ENCODE measurements around the gene CLPTM1L.

CLPTM1L gene

DNA sequence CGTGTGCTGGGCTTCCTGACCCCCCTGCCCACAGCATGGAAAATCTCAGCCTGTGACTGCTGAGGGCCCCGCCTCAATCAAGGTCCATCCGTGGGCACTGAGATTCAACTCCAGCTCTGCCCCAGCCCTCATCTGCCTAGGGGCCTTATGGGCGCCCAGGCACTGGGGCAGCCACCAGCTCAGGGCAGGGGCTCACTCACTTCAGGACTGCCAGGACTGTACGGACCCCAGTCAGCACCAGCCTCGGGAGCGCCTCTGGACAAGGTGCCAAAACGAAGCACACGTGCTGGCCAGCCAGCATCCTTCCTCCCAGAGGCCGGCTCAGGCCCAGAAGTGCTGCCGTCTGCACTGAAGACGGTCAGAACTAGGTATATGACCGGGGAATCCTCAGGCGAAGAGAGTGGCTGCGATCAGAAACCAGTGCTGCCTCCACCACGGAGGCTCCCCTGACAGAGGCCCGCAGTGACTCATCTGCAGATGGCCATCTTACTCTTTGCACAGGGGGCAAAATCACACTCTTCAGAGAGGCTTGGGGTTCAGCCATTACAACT, 19.6 kb downstream of the CLPTM1L start:
- DNase-seq, result no peak

DNA sequence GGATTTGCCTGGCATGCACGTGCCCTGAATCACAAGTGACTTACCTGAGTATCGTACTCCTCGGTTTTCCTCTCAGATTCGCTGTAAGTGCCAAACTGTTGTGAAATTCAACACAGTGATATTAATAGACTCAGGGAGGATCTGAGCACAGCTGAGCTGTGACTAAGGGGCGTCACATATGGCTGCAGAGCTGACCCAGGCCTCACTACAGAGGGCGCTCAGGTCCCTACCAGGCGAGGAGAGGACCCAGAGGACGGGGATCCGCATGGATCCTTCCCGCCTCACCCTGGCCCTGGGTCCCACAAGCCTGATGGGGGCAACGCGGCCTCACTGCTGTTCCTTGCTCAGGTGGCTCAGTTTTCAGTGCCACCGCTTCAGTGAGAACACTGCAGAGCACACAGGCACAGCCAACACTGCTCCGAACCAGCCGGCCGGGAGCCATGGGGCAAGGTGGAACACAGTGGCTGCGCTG, 20.1 kb downstream of the CLPTM1L start:
- DNase-seq, result no peak

DNA sequence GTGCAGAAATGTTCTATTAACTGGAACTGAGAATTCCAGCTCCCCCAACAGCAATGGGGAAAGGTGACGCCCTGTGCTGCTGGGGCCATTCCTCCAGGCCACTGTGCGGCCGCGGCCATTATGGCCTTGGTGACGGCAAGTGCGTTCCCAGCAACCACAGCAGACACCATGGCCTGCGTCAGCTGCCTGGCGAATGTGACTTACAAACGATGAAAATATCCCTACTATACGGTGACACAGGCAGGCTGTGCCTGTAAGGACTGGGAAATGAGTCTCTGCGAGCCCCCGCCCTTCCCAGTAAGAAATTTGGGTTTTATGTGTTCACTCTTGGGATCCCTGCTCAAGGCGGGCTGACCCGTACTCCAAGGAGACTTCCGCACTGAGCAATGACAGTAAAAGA, 20.6 kb downstream of the CLPTM1L start:
- no peak for DNase-seq

DNA sequence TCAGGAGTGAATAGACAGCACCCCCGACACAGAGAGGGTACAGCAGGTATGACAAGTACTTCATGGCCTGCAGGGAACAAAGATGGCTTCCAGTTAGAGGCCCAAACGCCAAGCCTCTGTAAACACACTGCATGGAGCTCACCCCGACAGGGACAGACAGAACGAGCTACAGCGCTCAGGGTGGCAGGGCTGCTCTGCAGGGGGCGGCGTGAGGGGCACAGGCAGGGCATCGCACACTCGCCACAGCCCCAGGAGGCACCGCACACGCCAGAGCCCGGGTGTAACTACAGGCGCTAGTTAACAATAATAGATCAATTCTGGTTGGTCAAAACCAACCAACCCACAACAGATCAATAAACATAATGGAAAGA, 21.1 kb downstream of the CLPTM1L start:
- DNase-seq, result no peak

DNA sequence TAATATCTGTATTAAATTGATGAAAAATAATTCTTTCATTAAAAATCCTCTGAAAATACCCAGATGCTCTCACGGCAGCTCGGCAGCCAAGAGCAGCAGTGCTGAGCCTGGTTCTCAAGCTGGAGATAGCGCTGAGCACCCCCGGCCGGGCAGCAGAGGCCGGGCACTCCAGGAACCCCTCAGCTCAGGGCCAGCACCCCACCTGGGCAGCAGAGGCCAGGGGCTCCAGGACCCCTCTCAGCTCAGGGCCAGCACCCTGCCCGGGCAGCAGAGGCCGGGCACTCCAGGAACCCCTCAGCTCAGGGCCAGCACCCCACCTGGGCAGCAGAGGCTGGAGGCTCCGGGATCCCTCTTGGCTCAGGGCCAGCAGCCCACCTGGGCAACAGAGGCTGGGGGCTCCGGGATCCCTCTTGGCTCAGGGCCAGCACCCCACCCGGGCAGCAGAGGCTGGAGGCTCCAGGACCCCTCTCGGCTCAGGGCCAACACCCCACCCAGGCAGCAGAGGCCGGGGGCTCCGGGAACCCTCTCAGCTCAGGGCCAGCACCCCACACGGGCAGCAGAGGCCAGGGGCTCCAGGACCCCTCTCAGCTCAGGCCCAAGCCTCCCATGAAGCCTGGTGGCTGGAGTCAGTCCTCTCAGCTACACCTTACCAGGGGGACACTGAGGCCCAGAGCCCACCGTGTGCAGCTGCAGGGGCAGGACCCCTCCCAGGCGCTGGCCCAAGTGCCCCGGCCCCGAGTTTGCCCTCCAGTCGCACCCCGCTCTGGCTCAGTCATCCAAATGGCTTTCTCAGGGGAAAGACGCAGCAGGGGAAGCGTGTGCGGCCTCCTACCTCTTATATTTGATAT, 21.7 kb downstream of the CLPTM1L start:
- no peak for DNase-seq

DNA sequence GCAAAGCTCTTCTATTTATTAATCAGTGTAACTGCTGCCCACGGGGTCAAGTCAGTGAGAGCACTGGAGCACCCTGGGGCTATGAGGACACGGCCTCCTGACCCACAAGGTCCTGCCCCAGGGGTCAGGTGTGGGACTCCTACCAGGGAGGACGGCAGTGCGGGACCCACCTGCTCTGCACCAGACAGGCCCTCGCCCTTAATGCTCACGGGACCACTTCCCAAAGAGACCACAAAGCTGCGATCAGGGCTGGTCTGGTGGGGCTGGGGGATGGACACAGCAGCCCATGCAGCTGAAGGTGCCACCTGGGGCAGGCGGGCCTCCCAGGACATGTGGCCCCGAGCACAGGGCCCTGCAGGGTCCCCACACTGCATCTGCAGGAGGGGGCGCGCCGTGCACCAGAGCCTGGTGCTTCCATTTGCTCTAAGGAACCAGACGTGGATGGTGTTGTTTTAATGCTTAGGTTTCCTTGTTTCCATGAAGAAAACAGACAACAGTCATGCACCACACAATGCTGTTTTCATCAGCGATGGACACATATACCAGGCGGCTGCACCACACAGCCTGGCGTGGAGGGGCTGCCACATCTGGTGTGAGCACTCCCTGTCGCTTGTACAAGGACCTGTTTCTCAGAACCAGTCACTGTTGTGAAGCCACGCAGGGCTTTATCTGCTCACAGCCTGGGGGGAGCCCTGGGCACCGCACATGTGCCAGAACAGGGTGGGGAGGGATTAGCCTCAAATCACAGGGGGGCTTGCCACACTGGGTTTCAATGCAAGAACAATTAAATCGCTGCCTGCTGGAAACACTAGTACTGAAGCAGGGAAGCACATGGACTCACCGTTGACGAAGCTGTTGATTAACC, 22.6 kb downstream of the CLPTM1L start:
- DNase-seq, result no peak

DNA sequence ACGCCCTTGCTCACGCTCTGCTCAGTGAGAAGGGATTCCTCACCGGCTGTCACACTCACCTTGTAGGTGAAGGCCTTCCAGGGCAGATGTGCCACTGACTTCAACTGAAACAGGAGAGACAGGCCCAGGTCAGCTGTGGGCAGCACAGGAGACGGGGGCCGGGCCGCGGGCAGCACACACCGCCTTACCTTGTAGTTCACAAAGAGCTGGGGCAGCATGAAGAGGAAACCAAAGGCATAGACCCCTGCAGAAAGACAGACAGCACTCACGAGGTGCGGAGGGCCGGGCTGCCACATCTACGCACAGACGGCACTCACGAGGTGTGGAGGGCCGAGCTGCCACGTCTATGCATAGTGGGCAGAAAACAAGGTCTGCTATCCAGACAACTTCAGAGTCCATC, 23.3 kb downstream of the CLPTM1L start:
- DNase-seq, result no peak

DNA sequence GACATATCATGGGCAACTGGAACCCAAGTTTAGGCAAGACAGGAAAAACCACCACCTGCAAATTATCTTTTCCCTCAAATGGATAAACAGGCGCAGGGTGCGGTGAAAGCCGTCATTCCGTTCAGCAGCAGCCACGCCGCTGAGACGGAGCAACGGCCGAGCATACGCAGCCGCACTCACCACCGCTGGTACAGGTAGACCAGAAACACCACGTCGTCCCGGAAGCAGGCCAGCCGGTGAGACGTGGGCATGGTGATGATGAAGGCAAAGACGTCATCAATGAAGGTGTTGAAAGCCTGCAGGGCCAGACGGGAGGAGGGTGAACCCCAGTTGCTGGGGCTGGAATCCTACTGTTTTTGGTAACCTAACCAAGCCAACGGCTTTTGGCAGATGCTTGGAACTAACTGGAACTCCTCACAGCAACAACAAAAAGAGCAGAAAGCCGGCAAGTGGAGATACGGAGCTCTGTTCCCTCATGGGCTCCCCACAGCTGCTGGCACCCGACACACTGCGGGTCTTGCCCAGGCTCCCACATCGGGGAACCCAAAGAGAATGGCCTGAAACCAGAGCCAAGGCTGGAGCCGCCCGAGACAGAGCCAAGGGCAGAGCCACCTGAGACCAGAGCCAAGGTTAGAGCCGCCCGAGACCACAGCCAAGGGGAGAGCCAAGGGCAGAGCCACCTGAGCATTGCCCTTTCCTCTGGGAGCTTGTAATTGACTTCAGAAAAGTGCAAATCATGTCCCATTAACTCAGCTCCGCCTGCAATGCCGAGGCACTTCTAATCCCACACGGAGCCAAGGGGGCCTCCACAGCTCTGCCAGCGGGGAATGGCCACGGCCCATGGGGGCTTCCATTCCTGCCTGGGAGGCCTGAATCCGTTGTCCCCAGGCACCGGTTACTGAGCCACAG, 24.2 kb downstream of the CLPTM1L start:
- DNase-seq, result no peak

DNA sequence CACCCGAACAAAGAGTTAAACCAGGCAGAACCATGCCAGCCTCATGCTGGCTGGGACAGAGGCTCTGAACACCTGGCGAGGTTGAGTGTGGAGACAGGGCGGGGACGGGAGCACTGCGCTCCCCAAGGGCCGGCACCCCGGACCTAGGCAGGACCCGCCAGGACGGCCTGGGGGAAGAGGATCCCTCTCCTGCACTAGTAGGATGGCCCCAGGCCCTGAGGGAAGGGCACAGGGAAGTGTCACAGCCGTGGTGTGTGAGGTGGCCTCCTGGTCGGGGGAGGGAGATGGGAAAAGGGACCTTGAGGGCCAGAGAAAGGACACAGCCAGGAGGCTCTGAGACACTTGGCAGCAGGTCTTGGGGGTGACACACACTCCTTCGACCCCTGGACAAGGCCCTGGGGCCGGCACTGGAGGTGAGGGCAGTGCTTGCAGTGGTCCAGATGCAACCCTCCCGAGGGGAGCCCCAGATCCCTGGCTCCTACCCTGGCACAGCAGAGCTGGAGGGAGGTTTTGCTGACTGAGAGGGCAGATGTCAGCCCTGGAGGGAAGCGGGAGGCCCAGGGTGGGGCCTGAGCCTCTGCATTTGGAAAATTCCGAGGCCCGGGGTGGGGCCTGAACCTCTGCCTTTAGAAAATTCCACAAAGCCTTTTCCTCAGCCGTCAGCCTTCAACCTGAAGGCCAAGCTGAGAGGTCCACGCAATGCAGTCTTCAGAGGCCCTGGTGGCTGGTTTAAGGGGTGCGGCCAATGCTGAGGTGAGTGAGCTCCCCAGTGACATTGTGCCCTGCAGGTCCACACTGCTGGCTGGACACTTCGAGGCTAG, 25.3 kb downstream of the CLPTM1L start:
- DNase-seq, result no peak

DNA sequence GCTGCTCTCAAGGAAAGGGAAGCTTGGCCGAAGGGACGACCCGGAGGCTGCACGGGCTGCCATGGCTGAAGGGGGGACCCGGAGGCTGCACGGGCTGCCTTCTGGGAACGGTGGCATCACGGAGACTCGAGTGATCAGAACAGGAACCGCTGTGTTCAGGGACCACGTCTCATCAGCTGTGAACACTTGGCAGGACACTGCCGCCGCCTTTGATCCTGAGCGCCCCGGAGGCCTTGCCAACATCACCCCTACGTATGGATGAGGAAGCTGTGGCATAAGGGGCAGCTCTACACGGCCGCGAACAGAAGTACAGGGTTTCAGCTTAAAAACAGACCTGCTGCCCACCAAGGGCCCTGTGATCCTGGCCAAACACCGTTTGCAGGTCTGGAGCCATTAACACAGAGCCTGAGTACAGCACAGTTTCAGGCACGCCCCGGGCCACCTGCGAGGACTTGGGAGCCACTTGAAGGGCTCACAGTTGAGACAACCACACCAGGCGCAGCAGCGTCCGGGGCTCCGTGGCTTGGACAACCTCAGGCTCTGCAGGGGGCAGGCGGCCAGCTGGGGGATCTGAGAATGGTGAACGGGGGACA, 26.1 kb downstream of the CLPTM1L start:
- DNase-seq, result no peak

DNA sequence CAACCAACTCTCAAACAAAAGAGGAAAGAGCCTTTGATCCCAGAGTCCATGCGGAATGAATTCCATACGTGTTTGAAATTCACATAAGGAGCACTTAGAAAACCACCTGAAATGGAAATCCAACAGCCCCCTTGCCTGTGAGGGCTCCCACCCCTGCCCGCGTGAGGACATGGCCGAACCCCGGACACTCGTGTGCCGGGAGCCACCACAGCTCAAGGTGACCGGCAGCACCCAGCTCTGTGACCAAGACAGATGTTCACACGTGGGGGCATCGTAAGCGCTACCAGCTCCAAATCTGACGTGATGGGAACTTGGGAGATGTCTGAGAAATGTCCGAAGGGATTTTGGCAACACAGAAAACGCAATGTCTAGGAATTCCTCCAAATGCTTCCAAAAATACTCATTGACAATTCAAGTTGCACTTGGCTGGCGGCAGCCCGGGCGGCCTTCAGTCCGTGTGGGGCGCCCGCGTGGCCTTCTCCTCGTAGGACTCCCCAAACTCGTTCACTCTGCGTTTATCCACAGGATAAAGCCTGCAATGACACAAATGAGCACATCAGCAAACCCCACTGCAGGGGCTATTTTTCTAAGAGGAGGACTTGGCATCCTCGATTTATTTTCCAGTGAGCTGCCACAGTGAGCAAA, 26.9 kb downstream of the CLPTM1L start:
- DNase-seq, result no peak

DNA sequence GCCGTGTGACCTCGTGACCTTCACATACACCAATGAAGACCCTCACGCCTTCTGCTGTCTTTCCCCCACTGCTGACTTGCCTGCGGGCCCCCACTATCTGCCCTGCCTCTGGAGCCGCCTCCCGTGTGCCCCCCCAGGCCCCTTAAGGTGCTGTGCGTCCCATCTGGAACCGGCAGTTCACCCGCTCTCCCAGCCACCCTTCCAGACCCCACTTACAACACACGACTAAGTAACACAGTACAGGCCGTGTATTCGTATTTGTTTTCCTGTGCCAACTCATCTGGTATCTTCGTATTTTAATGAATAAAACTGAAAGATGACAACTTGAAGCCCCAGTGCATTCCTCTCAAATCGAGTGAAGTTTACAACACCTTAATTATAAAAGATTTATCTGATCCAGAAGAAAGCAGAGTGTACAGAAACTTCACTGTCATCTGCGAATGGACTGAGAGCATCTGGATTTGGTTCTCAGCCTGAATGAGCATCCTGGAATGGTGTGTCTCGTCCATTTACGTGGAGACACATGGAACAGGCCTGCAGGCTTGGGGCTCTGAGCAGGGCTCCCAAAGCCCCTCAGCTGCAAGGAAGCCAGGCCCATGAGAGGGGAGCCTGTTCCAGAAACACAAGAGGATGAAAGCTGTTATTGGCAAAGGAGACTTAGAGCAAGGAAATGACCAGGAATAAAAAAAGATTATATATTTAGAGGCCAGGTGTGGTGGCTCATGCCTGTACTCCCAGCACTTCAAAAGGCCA, 28.1 kb downstream of the CLPTM1L start:
- DNase-seq, result no peak

DNA sequence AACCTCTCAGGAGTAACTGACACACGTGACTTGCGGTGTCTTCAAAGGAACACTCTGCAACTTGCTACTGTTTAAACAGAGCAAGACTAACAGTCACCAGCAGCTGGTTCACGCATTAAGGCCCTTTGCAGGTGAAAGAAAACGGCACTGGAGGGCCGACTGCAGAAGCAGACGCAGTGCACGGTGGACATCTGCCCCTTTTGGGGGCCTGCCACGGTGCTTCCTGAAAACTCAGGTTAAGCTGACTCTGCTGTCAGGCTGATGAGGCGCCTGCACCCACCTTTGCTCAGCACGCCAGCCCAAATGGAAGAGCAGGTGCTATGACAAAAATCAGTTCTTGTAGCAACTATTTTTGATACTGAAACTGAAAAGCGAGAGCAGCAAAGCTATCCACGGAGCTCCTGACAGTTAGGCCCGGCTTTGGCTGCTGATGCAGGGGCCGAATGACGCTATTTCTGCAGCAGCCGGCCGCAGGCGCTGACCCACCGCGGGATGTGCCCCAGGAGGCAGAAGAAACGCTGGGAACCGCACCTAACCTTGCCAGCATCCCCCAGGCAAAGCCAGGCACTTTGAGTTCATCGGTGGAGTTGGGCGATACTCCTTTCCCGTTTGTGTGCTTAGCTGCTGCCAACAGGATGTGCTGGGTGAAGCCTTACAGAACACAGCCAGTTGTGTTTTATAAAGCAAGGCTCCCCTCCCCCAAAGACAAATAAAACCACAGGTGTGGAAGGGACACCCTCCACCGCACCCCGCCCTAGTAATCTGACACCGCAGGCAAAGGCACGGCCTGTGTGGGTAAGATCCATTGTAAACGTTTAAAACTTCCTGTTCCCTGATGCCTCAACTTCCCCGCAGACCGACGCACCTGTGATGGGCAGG, 29.0 kb downstream of the CLPTM1L start:
- DNase-seq, result no peak

DNA sequence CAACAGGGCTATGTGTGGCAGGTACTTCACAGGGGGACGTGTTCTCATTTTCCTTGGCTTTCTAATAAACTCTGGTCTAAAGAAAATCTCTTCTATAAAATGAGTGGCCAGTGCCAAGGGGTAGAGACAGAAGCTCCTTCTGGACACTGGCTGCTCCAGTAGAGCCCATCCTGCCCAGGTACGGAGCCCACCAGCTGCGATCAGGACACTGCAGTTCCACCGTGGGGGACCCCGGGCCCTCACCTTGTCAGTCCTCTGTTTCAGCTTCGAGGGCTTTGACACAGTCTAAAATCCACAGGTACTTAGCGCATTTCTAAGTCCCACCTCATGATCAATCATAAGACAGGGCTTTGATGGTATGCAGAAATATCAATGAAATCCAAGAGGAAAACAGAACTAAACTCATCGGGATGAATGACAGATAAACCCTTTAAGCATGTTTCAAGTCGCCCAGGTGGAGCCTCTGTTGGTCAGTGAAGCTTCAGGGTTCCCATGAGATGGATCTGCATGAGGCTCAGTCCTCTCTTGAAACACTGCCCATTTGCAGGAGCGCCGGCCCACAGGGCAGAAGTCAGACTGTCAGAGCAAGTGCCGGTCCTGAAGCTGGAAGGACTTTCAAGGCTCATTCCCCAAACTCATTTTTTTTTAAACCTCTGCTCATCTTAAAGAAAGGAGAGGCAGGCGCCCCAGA, 29.7 kb downstream of the CLPTM1L start:
- no peak for DNase-seq

DNA sequence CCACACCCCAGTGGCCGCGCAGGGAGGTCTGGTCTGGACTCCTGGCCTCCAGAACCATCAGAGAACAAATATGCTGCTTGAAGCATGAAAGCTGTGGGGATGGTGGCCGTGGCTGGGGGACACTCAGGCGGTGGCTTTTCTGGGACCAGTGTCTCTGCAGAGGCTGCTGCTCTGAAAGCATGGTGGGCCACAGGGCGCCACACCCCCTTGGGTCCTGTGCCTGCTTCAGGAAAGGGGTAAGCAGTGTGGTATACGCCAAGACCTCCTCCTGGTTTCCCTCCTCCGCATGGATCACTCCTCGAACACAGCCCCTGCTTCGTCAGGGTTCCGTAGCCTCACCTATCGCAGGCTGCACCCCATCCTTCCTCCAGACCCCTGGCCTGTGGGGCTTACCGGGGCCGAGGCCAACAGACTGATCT, 30.3 kb downstream of the CLPTM1L start:
- no peak for DNase-seq

DNA sequence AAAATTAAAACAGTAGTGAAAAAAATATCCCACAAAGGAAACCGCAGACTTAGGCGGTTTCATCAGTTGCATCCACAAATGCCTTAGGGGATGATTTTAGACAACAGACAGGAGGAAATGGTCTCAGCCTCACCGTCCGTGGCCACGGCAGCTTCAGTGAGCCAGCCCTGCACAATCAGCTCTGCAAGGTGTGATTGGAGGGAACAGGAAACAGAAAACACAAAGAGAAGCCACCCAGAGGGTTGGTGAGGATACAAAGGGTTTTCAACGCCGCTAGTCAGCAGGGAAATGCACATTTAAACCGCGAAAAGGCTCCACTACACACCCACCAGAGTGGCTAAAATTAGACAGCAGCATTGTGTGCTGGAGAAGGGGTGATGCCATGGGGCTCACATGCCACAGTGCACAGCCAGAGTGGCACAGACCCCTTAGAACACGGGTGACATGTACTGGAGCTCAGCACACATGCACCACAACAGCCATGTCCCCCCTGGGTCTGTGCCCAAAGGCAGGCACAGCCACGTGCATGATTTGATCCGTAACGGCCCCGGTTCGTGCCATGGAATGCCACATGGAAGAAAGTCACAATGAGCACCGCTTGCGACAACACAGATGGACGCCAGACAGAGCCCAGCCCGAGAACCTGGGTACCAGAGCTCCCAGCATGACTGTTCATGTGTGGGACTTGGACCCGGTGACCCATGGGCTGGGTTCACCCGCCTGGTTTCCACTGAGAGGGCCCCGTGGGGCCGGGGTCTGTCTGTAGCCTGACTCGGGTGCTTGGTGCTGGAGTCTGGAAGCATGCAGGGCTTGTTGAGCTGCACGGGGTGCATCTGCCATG, 31.7 kb downstream of the CLPTM1L start:
- peak; percentile 91 to 93 for DNase-seq

DNA sequence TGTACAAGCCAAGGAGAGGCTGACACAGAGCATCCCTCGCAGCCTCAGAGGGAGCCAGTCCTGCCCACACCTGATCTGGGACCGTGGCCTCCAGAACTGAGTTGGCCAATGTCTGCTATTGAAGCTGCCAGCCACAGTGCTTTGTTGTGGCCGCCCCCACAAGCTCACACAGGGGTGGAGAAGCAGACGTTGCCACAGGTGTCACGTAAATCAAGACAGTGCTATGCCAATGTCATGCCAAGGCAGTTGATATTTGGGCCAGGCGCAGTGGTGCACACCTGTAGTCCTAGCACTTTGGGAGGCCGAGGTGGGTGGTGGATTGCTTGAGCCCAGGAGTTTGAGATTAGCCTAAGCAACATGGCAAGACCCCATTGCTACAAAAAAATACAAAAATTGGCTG, 32.7 kb downstream of the CLPTM1L start:
- no peak for DNase-seq
